H7 (cell line): ENCODE results near the gene FIBCD1. TPM values are rescaled to one million over a fixed set of nuclear protein-coding genes. Genes with fewer than 3 reads are reported as not detected.

Experiments
- DNase-seq: peaks from one replicate; pipeline ENCODE4 v3.0.0; 2012
- H3K27me3 ChIP-seq: 2 replicates; pipeline ENCODE4 v1.6.0; 2011; ENCODE audit warnings: mild to moderate bottlenecking, low read length; ENCODE audit not compliant: control insufficient read depth, insufficient read depth
- H3K36me3 ChIP-seq: replicated peaks from 2 replicates; pipeline ENCODE4 v1.5.1; 2011; ENCODE audit warnings: low read length; ENCODE audit not compliant: control insufficient read depth, insufficient read depth
- H3K4me3 ChIP-seq: 2 replicates; pipeline ENCODE4 v1.5.1; 2011; ENCODE audit warnings: low read depth, mild to moderate bottlenecking, control low read depth, low read length, moderate library complexity; ENCODE audit not compliant: insufficient read depth
- total RNA-seq: library from RNA; depleted of rRNA; stranded (reverse); fragments of >200 nt; shearing (Covaris generic); gene quantifications from 2 replicates; pipeline ENCODE4 v1.2.3, GENCODE V29; 2014

FIBCD1 gene
- total RNA-seq, 1 experiment from 2014 or later = 6.2 TPM

- Histone ChIP-seq H3K4me3 (no peak overlapping the region), H3K36me3 (no peaks in the 10 kb centered on the region), H3K27me3 (no peaks in the 10 kb centered on the region)
- DNase-seq = peak; percentile 29
Observed at GRCh38 chr9:130952065-130952762, 13.2 kb upstream of the FIBCD1 start.

- no peaks in the 10 kb centered on the region for H3K27me3 ChIP-seq
- no peak for DNase-seq
- no peak overlapping the region for H3K4me3 ChIP-seq
- no peaks in the 10 kb centered on the region for H3K36me3 ChIP-seq
Observed at GRCh38 chr9:130950039-130950311, 10.9 kb upstream of the FIBCD1 start.

DNA sequence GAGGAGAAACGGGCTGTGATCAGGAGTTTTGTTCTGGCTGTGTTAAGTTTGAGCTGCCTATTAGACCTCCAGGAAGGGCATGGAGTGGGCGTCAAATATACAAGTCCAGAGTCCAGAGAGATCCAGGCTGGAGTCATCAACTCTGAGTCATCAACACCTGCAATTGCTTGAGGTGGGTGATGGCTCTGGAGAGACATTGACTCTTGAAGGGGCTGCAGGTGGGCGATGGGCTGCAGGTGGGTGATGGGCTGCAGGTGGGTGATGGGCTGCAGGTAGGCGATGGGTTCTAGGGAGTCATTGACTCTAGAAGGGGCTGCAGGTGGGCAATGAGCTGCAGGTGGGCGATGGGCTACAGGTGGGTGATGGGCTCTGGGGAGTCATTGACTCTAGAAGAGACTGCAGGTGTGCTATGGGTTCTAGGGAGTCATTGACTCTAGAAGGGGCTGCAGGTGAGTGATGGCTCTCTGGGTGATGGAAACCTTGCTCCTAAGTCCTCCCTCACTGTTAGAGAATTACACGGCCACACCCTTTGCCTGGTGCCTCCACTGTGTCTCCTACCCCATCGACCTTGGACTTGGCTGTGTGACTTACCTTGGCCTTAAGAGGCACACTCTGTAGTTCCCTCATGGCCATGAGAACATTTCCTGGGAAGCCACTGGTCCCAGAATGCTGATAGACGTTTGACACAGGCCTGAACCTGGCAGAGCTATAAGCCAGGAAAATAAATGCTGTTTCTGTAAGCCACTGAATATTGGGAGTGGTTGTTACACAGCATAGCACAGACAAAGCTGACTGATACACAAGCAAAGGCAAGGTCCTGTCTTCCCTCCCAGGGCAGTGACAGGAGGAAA lies 10.4 kb upstream of the FIBCD1 start:
- no peaks in the 10 kb centered on the region for H3K36me3 ChIP-seq
- H3K27me3 ChIP-seq = no peaks in the 10 kb centered on the region
- no peak for DNase-seq
- H3K4me3 ChIP-seq = no peak overlapping the region

DNA sequence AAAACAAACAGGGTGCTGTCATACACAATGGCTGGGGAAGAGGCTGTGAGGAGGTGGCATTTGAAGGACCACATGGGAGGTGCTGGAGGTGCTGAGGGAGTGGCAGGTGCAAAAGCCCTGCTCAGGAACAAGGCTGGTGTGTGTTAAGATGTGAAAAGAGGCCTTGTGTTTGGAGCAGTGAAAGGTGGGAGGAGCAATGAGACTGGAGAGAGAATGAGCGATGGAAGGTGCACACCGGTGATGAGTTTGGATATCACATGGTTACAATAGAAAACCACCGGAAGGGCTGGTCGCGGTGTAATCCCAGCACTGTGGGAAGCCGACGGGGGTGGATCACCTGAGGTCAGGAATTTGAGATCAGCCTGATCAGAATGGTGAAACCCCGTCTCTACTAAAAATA lies 9.2 kb upstream of the FIBCD1 start:
- Histone ChIP-seq H3K36me3 (no peaks in the 10 kb centered on the region), H3K27me3 (no peaks in the 10 kb centered on the region), H3K4me3 (no peak overlapping the region)
- peak; percentile 30 for DNase-seq

GRCh38 chr9:130947618-130948140 lies 8.6 kb upstream of the FIBCD1 start:
- DNase-seq = peak; percentile 28
- H3K4me3 ChIP-seq = no peak overlapping the region
- H3K36me3 ChIP-seq = no peaks in the 10 kb centered on the region
- no peaks in the 10 kb centered on the region for H3K27me3 ChIP-seq

GRCh38 chr9:130946766-130947617 lies 7.9 kb upstream of the FIBCD1 start:
- no peaks in the 10 kb centered on the region for H3K27me3 ChIP-seq
- peak; percentile 27 for DNase-seq
- no peak overlapping the region for H3K4me3 ChIP-seq
- H3K36me3 ChIP-seq = no peaks in the 10 kb centered on the region

GRCh38 chr9:130945173-130945572 lies 6.1 kb upstream of the FIBCD1 start:
- Histone ChIP-seq H3K4me3 (no peak overlapping the region), H3K27me3 (peaks cover 10% of the 10 kb centered on the region), H3K36me3 (no peaks in the 10 kb centered on the region)
- DNase-seq = no peak

DNA sequence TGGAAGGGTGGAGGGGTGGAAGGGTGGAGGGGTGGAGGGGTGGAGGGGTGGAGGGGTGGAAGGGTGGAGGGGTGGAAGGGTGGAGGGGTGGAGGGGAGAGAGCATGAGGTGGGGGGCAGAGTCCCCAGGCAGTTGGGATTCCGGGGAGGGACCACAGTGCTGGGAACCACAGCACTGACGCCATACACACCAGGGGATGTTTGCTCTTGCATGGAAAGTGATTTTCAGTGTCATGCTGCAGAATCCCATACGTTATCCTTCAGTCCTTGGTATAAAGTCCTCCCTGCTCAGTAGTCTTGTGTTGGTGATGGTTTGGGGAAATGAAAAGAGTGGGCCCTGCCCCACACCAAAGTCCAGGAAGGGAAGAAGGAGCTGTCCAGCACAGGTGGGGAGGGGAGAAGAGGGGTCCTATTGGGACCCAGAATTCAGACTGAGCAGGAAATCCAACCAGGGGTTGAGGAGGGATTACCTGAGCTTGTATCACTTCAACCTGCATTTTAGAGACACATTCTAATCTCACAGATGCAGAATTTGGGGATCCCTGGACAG lies 5.5 kb upstream of the FIBCD1 start:
- no peaks in the 10 kb centered on the region for H3K36me3 ChIP-seq
- peaks cover 16% of the 10 kb centered on the region for H3K27me3 ChIP-seq
- H3K4me3 ChIP-seq = no peak overlapping the region
- DNase-seq = peak; percentile 58

- peaks cover 24% of the 10 kb centered on the region for H3K27me3 ChIP-seq
- H3K4me3 ChIP-seq = no peak overlapping the region
- H3K36me3 ChIP-seq = no peaks in the 10 kb centered on the region
- peak; percentile 43 for DNase-seq
Observed at GRCh38 chr9:130943777-130944176, 4.7 kb upstream of the FIBCD1 start.

GRCh38 chr9:130943221-130943620 lies 4.2 kb upstream of the FIBCD1 start:
- no peaks in the 10 kb centered on the region for H3K36me3 ChIP-seq
- peak; percentile 50 for DNase-seq
- peaks cover 27% of the 10 kb centered on the region for H3K27me3 ChIP-seq
- H3K4me3 ChIP-seq = no peak overlapping the region

DNA sequence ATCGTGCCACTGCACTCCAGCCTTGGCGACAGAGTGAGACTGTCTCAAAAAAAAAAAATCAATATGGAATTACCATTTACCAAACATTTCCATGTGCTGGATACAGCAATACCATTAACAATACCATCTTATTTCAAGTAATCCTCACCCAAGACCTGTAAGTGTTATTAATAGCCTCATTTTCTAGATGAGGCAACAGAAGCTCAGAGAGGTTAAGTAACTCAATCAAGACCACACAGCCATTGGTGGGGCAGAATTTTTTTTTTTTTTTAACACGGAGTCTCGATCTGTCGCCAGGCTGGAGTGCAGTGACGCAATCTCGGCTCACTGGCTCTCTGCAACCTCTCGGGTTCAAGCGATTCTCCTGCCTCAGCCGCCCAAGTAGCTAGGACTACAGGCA lies 3.6 kb upstream of the FIBCD1 start:
- no peak for DNase-seq
- Histone ChIP-seq H3K4me3 (no peak overlapping the region), H3K27me3 (peaks cover 32% of the 10 kb centered on the region), H3K36me3 (no peaks in the 10 kb centered on the region)

DNA sequence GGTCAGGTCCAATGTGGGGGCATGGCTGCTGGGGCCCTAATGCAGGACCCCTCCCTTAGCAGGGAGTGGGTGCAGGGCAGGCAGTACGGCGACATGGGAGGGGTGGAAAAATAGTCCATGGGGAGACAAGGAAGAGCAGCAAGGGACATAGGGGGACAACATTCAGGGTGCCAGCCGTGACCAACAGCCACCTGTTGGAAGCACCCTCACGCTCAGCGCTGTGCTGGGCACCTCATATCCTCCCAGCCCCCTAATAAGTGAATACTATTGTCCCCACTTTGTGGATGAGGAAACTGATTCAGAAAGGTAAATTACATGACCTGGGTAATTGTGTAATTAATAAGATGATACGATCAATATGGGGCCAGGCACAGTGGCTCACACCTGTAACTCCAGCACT lies 3.0 kb upstream of the FIBCD1 start:
- DNase-seq = peak; percentile 27
- H3K4me3 ChIP-seq = no peak overlapping the region
- peaks cover 38% of the 10 kb centered on the region for H3K27me3 ChIP-seq
- H3K36me3 ChIP-seq = no peaks in the 10 kb centered on the region

- Histone ChIP-seq H3K4me3 (no peak overlapping the region; the same call in 1 of the 2 replicates), H3K27me3 (peaks cover 38% of the 10 kb centered on the region), H3K36me3 (no peaks in the 10 kb centered on the region)
- peak; percentile 98 for DNase-seq
Observed at GRCh38 chr9:130940693-130941576, 1.9 kb upstream of the FIBCD1 start.
